ENCODE data around the gene NRAS.
A peak's percentile ranks its signal among the peaks of the same experiment; 100 is the strongest.

DNA sequence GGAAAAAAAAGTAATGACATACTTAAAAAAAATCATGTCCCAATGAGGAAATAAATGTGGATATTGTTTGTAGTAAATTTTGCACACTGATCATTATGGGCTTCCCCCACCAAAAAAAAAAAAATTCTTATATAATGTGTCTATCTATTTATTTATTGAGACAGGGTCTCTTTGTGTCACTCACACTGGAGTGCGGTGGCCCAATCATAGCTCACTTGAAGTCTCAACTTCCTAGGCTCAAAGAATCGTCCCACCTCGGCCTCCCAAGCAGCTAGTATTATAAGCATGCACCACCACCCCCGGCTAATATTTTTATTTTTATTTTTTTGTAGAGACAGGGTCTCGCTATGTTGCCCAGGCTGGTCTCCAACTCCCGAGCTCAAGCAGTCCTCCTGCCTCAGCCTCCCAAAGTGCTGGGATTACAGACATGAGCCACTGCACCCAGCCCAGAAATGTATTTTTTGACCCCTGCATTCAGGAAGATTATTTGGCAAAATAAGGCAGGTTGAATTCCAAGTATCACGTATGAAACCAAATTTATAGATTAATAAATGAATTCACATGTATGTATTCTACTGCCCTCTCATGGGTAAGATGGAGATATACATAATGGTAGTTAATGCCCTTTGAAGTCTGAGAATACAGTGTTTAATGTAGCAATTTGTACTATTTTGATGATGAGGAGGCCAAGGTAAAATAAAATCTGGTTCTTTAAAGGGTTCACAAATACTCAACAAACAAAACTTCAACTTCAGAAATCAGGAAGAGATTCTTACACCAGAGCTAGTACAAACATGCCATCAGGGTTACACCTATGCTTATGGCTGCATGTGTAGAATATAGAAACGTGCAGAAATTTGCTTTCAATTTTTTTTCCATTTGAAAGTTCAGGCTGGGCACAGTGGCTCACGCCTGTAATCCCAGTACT, 45.3 kb downstream of the NRAS start:
- TF ChIP-seq, protein P1, sequence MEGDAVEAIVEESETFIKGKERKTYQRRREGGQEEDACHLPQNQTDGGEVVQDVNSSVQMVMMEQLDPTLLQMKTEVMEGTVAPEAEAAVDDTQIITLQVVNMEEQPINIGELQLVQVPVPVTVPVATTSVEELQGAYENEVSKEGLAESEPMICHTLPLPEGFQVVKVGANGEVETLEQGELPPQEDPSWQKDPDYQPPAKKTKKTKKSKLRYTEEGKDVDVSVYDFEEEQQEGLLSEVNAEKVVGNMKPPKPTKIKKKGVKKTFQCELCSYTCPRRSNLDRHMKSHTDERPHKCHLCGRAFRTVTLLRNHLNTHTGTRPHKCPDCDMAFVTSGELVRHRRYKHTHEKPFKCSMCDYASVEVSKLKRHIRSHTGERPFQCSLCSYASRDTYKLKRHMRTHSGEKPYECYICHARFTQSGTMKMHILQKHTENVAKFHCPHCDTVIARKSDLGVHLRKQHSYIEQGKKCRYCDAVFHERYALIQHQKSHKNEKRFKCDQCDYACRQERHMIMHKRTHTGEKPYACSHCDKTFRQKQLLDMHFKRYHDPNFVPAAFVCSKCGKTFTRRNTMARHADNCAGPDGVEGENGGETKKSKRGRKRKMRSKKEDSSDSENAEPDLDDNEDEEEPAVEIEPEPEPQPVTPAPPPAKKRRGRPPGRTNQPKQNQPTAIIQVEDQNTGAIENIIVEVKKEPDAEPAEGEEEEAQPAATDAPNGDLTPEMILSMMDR (IDR thresholded peaks at IDR 0.05; ENCODE audit: insufficient read depth, low read length, poor library complexity, severe bottlenecking): peak; percentile 35
- no peak for TF ChIP-seq EZH2phosphoT487 (conservative IDR thresholded peaks at IDR 0.05; ENCODE audit: low read length)

Data from SU-DHL-6 (cell line).